Stimulated activated CD4-positive, alpha-beta T cell treated with anti-CD3 and anti-CD28 coated beads, Interleukin-1b, Interleukin-23, amount 100 ng/mL, for 24 hours (primary cell): ENCODE results near the gene GTF2H3.

Experiments used
- DNase-seq, 4 experiments: peaks; one replicate each; pipeline ENCODE4 v3.0.0-alpha.2; 2020; ENCODE audit warnings: low read depth in 4 of 4, low spot score in 1 of 4

GTF2H3 gene

GRCh38 chr12:123707466-123707865 is 73.8 kb downstream of the GTF2H3 start:
- DNase-seq, result no peak
